Stimulated activated CD8-positive, alpha-beta memory T cell treated with anti-CD3 and anti-CD28 coated beads, Interleukin-7, amount 100 ng/mL, for 1 hour (primary cell): Measurements from ENCODE around the gene PLCH1.

Experiments
- DNase-seq, 2 donors: peaks; one replicate each; pipeline ENCODE4 v3.0.0-alpha.2; 2020; ENCODE audit warnings: low read depth in 2 of 2

The PLCH1 gene

DNA sequence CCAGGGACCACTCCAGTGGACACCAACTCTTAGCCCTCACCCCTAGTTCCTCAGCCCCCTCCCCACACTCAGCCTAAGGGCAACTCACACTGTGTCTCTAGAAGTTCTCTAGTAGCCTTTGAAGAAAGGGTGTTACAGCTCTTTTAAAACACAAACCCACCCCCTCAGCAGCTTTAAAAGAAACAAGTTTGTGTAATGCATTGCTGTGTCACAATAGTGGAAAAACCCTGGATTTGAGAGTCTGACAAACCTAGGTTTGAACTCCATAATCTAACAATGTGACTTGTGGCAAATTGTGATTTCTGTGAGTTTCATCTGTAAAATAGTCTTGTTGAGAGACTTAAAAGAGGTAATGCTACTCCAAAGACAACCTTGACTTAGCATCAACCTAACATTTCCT, 54.0 kb downstream of the PLCH1 start:
- DNase-seq = no peak

DNA sequence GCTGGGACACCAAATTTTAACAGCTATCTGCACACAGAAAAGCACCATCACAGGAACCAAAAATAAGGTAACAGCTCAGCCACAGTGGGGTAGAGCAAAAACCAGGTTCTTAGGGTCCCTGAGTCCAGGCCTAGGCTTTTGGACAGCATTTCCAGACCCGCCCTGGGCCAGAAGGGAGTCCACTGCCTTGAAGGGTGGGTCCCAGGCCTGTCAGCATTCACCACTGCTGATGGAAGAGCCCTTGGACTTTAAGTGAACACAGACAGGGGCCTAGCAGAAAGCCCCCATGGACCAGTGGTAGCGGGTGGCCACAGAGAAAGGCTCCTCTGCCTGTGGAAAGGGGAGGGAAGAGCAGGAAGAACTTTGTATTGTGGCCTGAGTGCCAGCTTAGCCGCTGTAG, 56.4 kb downstream of the PLCH1 start:
- DNase-seq = no peak

DNA sequence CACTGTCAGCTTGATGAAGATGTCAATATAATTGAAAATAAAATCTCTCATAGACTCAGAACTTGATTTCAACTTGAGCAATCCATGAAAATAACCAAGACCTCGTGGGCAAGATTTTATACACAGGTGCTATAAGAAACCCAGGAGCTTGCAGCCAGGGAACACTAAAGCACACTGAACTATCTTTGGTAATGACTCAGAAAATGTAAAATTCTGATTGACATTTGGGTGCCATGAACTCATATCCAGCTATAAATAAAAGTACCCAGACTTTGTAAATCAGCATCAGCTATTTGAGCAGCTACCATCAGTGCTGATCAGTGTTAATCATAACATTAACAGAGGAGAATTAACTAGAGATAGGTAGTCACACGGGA, 61.5 kb downstream of the PLCH1 start:
- no peak for DNase-seq

GRCh38 chr3:155682426-155683343, 62.2 kb downstream of the PLCH1 start:
- DNase-seq = no peak

DNA sequence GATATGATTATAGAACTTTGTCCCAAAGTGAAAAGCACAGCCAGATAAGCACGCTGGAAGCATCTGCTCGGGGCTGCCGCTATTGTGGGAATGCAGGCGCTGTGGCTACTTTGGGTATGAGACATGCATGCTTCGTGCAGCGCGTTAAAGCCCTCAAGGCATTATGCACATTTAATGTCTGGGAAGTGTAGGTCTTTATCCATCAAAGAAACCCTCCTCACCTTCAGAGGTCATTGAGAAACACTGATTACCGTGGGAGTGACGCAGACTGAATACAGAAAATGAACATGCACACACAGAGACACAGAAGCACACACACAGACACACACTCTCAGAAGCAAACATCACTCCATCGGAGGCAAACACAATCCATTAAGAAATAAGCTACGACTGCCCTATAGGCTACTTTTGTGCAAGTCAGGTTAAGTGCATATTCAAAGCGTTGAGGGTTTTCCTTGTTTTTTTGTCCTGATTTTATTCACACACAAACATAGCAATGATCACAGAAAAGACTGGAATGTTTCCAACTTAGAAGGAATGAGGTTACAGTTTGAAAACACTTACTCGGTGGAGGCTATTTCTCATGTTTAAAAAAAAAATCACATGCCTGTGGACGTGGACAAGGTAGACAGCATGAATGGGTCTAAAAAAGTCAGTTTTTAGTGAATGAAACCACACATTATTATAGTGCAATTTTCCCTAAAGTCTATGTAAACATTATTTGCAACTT, 68.5 kb downstream of the PLCH1 start:
- no peak for DNase-seq

GRCh38 chr3:155675094-155675493, 69.8 kb downstream of the PLCH1 start:
- DNase-seq = no peak

GRCh38 chr3:155673421-155673820, 71.5 kb downstream of the PLCH1 start:
- DNase-seq = no peak

- DNase-seq = no peak
These were observed 74.5 kb downstream of the PLCH1 start for GRCh38 chr3:155670335-155670734.

DNA sequence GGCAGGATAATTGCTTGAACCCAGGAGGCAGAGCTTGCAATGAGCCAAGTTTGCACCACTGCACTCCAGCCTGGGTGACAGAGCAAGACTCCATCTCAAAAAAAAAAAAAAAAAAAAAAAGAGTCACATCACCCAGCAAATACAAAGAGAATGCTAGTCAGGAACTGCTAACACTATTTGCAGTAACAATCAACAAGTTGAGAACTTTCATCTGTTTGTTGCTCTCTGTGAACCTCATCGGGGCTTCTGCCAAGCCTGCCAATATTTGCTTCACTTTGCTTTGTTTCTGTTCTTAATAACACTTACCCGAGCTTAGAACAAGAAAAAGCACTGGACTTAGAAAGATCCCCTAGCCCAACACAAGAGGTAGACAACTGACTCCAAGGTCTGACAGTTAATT, 76.9 kb downstream of the PLCH1 start:
- DNase-seq = no peak

- no peak for DNase-seq
These were observed 79.8 kb downstream of the PLCH1 start for GRCh38 chr3:155664925-155665695.

DNA sequence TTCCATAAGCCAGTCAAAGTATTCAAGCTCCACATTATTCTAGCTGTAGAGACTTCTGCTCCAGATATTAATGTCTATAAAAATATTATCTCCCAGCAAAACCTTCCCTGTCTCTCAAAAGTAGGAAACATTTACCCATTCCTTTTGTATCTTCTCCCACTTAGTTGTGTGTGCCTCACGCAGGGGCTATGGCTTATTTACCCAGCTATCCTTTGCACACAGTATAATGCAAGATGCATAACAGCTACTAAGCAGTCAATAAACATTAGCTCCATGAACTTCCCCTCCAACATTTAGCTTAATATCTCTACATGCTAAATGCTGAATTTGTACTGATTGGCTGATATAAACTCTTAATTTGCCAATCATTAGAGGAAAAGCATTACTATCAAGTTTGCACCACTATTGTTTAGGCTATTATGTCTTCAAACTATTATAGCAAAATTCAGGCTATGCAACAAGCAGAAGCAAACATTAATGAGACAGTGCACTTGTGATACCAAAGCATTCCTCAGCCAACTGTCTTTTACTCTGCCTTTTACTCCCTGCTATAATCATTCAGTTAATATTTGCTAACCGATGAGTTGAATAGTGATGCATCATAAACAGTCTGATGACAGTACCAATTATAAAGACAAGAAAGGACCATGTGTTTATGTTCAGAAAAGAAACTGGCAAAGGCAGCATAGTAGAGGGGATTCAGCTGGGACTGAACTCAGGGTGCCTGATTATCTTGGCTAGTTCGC, 81.2 kb downstream of the PLCH1 start:
- DNase-seq = no peak

GRCh38 chr3:155661760-155662159, 83.1 kb downstream of the PLCH1 start:
- no peak for DNase-seq

DNA sequence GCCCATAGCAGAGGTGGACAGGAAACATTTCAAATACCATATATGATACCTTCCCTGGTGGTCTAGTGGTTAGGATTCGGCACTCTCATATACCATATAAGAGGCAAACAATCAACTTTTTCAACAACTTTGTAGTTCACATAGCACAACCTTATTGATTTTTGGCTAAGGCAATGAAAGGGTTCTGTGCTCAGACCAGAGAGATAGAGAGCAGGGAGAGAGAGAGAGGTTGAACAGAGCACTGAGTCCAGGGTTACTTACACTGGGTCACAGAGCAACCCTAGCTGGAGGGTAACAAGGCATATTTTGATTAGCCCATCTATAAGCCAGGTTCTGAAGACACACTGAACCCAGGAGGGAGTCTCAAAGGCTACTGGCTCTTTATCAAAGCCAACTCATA, 83.8 kb downstream of the PLCH1 start:
- DNase-seq = no peak

GRCh38 chr3:155658671-155659261, 86.1 kb downstream of the PLCH1 start:
- DNase-seq = no peak

- no peak for DNase-seq
These were observed 86.9 kb downstream of the PLCH1 start for GRCh38 chr3:155658006-155658405.

DNA sequence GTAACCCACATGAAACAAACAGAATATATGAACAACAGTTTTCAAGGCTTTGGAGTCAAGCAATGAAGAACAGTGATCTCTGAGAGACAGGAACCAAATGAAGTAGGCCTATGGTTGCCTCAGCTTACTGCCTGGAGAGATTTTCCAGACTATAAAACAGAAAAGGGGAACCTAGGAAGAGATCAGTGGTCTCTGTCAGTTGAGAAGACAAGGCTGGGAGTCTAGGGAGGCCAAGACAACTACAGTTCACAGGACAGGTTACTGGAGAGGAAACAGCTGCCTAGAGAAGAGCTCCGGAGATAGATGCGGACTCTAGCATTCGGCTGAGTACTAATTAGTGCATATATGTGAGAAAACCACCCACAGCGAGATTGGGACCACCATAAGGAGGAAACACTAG, 87.7 kb downstream of the PLCH1 start:
- DNase-seq = no peak

- no peak for DNase-seq
These were observed 88.4 kb downstream of the PLCH1 start for GRCh38 chr3:155656466-155656865.

DNA sequence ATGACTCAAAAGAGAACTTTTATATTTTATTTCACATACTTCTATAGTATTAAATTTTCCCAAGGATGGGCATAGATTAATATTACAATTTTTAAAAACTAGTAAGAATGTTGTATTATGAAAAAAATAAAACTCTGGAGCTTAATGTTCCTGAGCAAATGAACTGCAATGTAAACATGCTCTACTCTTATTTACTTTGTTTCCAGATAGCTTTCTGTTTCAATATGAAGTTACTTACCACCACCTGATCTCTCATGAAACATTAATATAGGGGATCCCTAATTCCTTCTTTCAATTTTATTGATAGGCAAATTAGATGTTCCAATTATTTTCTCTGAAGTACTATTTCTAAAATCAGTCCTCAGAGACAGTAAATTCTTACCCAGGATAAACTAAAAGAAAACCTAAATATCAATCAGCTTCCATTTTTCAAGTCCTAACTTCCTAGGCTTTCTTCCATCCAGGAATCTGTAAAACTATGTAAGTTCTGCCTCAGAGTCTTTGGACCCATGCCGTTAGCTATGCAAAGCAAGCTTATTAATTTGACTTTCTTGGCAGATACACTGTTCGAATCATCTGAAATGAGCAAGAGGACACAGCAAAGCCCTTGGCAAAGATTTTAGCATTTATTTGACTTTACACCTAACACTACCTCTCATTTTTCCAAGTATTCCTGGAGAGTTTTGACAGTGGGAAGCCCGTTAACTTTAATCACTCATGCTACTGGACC, 93.2 kb downstream of the PLCH1 start:
- DNase-seq = no peak

GRCh38 chr3:155648013-155648591, 96.8 kb downstream of the PLCH1 start:
- DNase-seq = no peak

- no peak for DNase-seq
These were observed 97.7 kb downstream of the PLCH1 start for GRCh38 chr3:155647206-155647605.
